ENCODE results near the gene AMN. TPM values are rescaled to one million over a fixed set of nuclear protein-coding genes. Genes with fewer than 3 reads are reported as not detected.

AMN gene
- total RNA-seq, 1 experiment from 2014 or later, result 70.7 TPM

- Mint-ChIP-seq H3K27ac (ENCODE audit: unreplicated experiment) (no peak overlapping the region), H3K4me1 (ENCODE audit: low read depth, unreplicated experiment) (no peaks in the 10 kb centered on the region), H3K9me3 (ENCODE audit: unreplicated experiment) (no peaks in the 10 kb centered on the region), H3K36me3 (ENCODE audit: insufficient read depth, unreplicated experiment) (peaks cover 20% of the 10 kb centered on the region), H3K4me3 (ENCODE audit: unreplicated experiment) (no peak overlapping the region), H3K27me3 (ENCODE audit: insufficient read depth, unreplicated experiment) (no peaks in the 10 kb centered on the region)
- intact Hi-C loops (cut with micrococcal nuclease; ENCODE audit: unreplicated experiment), result no loop called here
- Histone ChIP-seq H3K9me3 (no peaks in the 10 kb centered on the region), H3K36me3 (ENCODE audit: control insufficient read depth, insufficient read depth, low read length) (no peaks in the 10 kb centered on the region), H3K27me3 (replicated peaks; ENCODE audit: control insufficient read depth, insufficient read depth, low read length) (no peaks in the 10 kb centered on the region), H3K4me1 (no peaks in the 10 kb centered on the region), H3K4me3 (ENCODE audit: low read depth, low read length) (no peak overlapping the region)
- DNase-seq, result no peak
- POLR2A ChIA-PET, result no interaction called here
- BruUV-seq (replicated peaks), result no TSS peak
- CTCF ChIA-PET, result no interaction called here
- no peak for TF ChIP-seq CTCF (IDR thresholded peaks at IDR 0.05; ENCODE audit: insufficient read depth in 1 of 2, low read depth in 1 of 2, low read length in 1 of 2, severe bottlenecking in 1 of 2, unreplicated experiment in 1 of 2)
Measured at GRCh38 chr14:102899516-102899900, 23.0 kb upstream of the AMN start.

GRCh38 chr14:102900631-102901571, 21.6 kb upstream of the AMN start:
- Histone ChIP-seq H3K4me3 (ENCODE audit: low read depth, low read length) (no peak overlapping the region), H3K27me3 (replicated peaks; ENCODE audit: control insufficient read depth, insufficient read depth, low read length) (no peaks in the 10 kb centered on the region), H3K4me1 (no peaks in the 10 kb centered on the region), H3K9me3 (no peaks in the 10 kb centered on the region), H3K36me3 (ENCODE audit: control insufficient read depth, insufficient read depth, low read length) (no peaks in the 10 kb centered on the region; the same call in 1 of the 2 replicates)
- Mint-ChIP-seq H3K4me3 (ENCODE audit: unreplicated experiment) (no peak overlapping the region), H3K27me3 (ENCODE audit: insufficient read depth, unreplicated experiment) (no peaks in the 10 kb centered on the region), H3K27ac (ENCODE audit: unreplicated experiment) (no peak overlapping the region), H3K4me1 (ENCODE audit: low read depth, unreplicated experiment) (no peaks in the 10 kb centered on the region), H3K36me3 (ENCODE audit: insufficient read depth, unreplicated experiment) (peaks cover 20% of the 10 kb centered on the region), H3K9me3 (ENCODE audit: unreplicated experiment) (no peaks in the 10 kb centered on the region)
- no peak for DNase-seq
- CTCF ChIA-PET, result no interaction called here
- intact Hi-C loops (cut with micrococcal nuclease; ENCODE audit: unreplicated experiment), result no loop called here
- TF ChIP-seq CTCF (IDR thresholded peaks at IDR 0.05; ENCODE audit: insufficient read depth in 1 of 2, low read depth in 1 of 2, low read length in 1 of 2, severe bottlenecking in 1 of 2, unreplicated experiment in 1 of 2), result no peak
- no TSS peak for BruUV-seq (replicated peaks)
- POLR2A ChIA-PET, result interaction anchor here (0.6 kb wide), 1 partner anchor 175 kb away, joined by 6 read pairs; no protein-coding TSS in a partner anchor

- Mint-ChIP-seq H3K27me3 (ENCODE audit: insufficient read depth, unreplicated experiment) (no peaks in the 10 kb centered on the region), H3K4me3 (ENCODE audit: unreplicated experiment) (no peak overlapping the region), H3K4me1 (ENCODE audit: low read depth, unreplicated experiment) (no peaks in the 10 kb centered on the region), H3K27ac (ENCODE audit: unreplicated experiment) (no peak overlapping the region), H3K36me3 (ENCODE audit: insufficient read depth, unreplicated experiment) (peaks cover 20% of the 10 kb centered on the region), H3K9me3 (ENCODE audit: unreplicated experiment) (no peaks in the 10 kb centered on the region)
- BruUV-seq (replicated peaks), result no TSS peak
- no peak overlapping the region for H3K4me3 ChIP-seq (ENCODE audit: low read depth, low read length)
- H3K36me3 ChIP-seq (ENCODE audit: control insufficient read depth, insufficient read depth, low read length), result no peaks in the 10 kb centered on the region; the same call in 1 of the 2 replicates
- no peaks in the 10 kb centered on the region for H3K27me3 ChIP-seq (replicated peaks; ENCODE audit: control insufficient read depth, insufficient read depth, low read length)
- ChIA-PET CTCF (no interaction called here), POLR2A (no interaction called here)
- H3K4me1 ChIP-seq, result no peaks in the 10 kb centered on the region
- TF ChIP-seq CTCF (IDR thresholded peaks at IDR 0.05; ENCODE audit: insufficient read depth in 1 of 2, low read depth in 1 of 2, low read length in 1 of 2, severe bottlenecking in 1 of 2, unreplicated experiment in 1 of 2), result no peak
- intact Hi-C loops (cut with micrococcal nuclease; ENCODE audit: unreplicated experiment), result no loop called here
- DNase-seq, result no peak
- H3K9me3 ChIP-seq, result no peaks in the 10 kb centered on the region
Measured at GRCh38 chr14:102901633-102902032, 20.8 kb upstream of the AMN start.
